Transverse colon (tissue), 4 donors: ENCODE results near the gene IL17RE. TPM values are rescaled to one million over a fixed set of nuclear protein-coding genes. Genes with fewer than 3 reads are reported as not detected.
"Not testable (repeated sequence)": the region's sequence is repeated elsewhere in the genome, so short reads cannot be mapped to it uniquely, and the experiment has no call there.

Source experiments
- DNase-seq: peaks from one replicate; pipeline ENCODE4 v3.0.0-alpha.2; 2019
- H3K27ac ChIP-seq, 4 donors: fragments of 200-600 bp; sonication (generic); 2 replicates each; pipeline ENCODE4 v1.5.1; 2016 to 2018; ENCODE audit warnings: inconsistent platforms in 4 of 4
- H3K27me3 ChIP-seq: fragments of 200-600 bp; sonication (generic); 2 replicates; pipeline ENCODE4 v1.5.1; 2017; ENCODE audit warnings: inconsistent platforms
- H3K36me3 ChIP-seq, 4 donors: fragments of 200-600 bp; sonication (generic); 2 replicates each; pipeline ENCODE4 v1.5.1; 2017 to 2019; ENCODE audit warnings: inconsistent platforms in 4 of 4
- H3K4me1 ChIP-seq, 4 donors: fragments of 200-600 bp; sonication (generic); 2 replicates each; pipeline ENCODE4 v1.5.1; 2017 to 2020; ENCODE audit warnings: inconsistent platforms in 4 of 4
- H3K4me3 ChIP-seq, 4 donors: fragments of 200-600 bp; sonication (generic); 1 replicate in 1 of 4; 2 replicates in 3 of 4; pipeline versions ENCODE4 v1.5.1 to v1.6.1; 2017 to 2019; ENCODE audit warnings: inconsistent platforms in 4 of 4
- H3K9me3 ChIP-seq, 2 donors: fragments of 200-600 bp; sonication (generic); 2 replicates each; pipeline ENCODE4 v1.5.1; 2017 to 2019; ENCODE audit warnings: inconsistent platforms in 2 of 2
- CTCF ChIP-seq, 5 experiments: fragments of 200-600 bp in 3 of 5; fragments of 450-650 bp in 2 of 5; sonication (generic) in 3 of 5; IDR thresholded peaks; 1 replicate in 2 of 5; 2 replicates in 3 of 5; pipeline ENCODE4 v1.5.1; 2016 to 2017; ENCODE audit warnings: antibody characterized with exemption in 5 of 5, inconsistent platforms in 3 of 5, mild to moderate bottlenecking in 2 of 5, moderate library complexity in 1 of 5
- EP300 ChIP-seq: sonication (generic); formaldehyde crosslinking; IDR thresholded peaks from one replicate; pipeline ENCODE4 v1.6.1; 2017; ENCODE audit warnings: antibody characterized with exemption, low read depth
- POLR2A ChIP-seq: fragments of 450-650 bp; IDR thresholded peaks from one replicate; pipeline ENCODE4 v1.6.1; 2016; ENCODE audit warnings: antibody characterized with exemption, mild to moderate bottlenecking, moderate library complexity
- POLR2AphosphoS5 ChIP-seq, 3 donors: sonication (generic); formaldehyde crosslinking; IDR thresholded peaks; one replicate each; pipeline ENCODE4 v1.6.1; 2016; ENCODE audit warnings: antibody characterized with exemption in 3 of 3
- WGBS, 2 donors: methylation state at CpG; one replicate each; pipeline ENCODE4 v1.1.5; 2018; ENCODE audit warnings: low coverage in 1 of 2; 5-methylcytosine and 5-hydroxymethylcytosine counted together
- in situ Hi-C, 4 donors: fragments of 200-750 bp; cut with MboI; loops; one replicate each; pipeline versions ENCODE4 v1.15.0 to v1.15.1; 2017; ENCODE audit warnings: low sequenced_read_pairs in 3 of 4, low pct_ligation_motif_present in 1 of 4, low pct_unique_long_range_greater_than_20kb in 1 of 4
- intact Hi-C: fragments of 100-400 bp; cut with DNase I; formaldehyde crosslinking; loops from one replicate; pipeline ENCODE4 v1.15.1; 2023; ENCODE audit warnings: low total_unique reads
- total RNA-seq, 4 donors: library from RNA; depleted of rRNA; stranded (reverse); fragments of >200 nt; gene quantifications; one replicate each; pipeline ENCODE4 v1.1.0, GENCODE V29; 2016

The IL17RE gene
- 100 to 1,000 TPM in 2 of 4 donors, 10 to 100 TPM in 2; 81.5 to 178 (median 108) TPM for total RNA-seq

- peak within 1 kb of the TSS; percentile 79 to 94 (median 86) for H3K27ac ChIP-seq
- H3K27me3 ChIP-seq = no peaks in the 10 kb centered on the region
- H3K4me3 ChIP-seq = peak within 1 kb of the TSS; percentile 3 to 55 (median 36)
- WGBS, 2 donors = 35% methylated on average over 8 of the region's 13 CpGs; no CpG with 5 or more reads in 1 of the 2 donors
- TF ChIP-seq POLR2A (peak; percentile 78), CTCF (IDR thresholded peaks at IDR 0.05) (no peak), EP300 (no peak), POLR2AphosphoS5 (IDR thresholded peaks at IDR 0.05) (peak; percentile 62 to 82 (median 82))
- peak; percentile 82 for DNase-seq
- intact Hi-C loops (no loop called here), in situ Hi-C loops (no loop called here)
- peaks cover 0 to 6% (median 0%) of the 10 kb centered on the region in 4 donors for H3K36me3 ChIP-seq
- H3K9me3 ChIP-seq = no peaks in the 10 kb centered on the region
- peaks cover 8 to 42% (median 35%) of the 10 kb centered on the region in 4 donors for H3K4me1 ChIP-seq
Measured at GRCh38 chr3:9902372-9903237, at the start of gene IL17RE. Gene IL17RE, plus strand, starts transcription at chr3:9902848. Its CDS starts 85 bp downstream, at chr3:9902933.

GRCh38 chr3:9854291-9854940, 48.2 kb upstream of the IL17RE start:
- H3K4me1 ChIP-seq, H3K27me3 ChIP-seq, DNase-seq, H3K27ac ChIP-seq, intact Hi-C loops, H3K9me3 ChIP-seq, H3K4me3 ChIP-seq, H3K36me3 ChIP-seq, in situ Hi-C loops: not testable (repeated sequence)
- WGBS, 2 donors = 70 to 82% methylated on average over 2 to 11 of the region's 11 CpGs

- in situ Hi-C loops = no loop called here
- no peaks in the 10 kb centered on the region for H3K27me3 ChIP-seq
- H3K4me3 ChIP-seq = no peak overlapping the region
- no peaks in the 10 kb centered on the region for H3K9me3 ChIP-seq
- 100% methylated on average over 3 of the region's 3 CpGs; no CpG with 5 or more reads in 1 of the 2 donors for WGBS, 2 donors
- TF ChIP-seq EP300 = no peak
- no peak for TF ChIP-seq POLR2AphosphoS5 (IDR thresholded peaks at IDR 0.05)
- TF ChIP-seq POLR2A = no peak
- TF ChIP-seq CTCF (IDR thresholded peaks at IDR 0.05) = no peak
- DNase-seq = no peak
- peaks cover 0 to 10% (median 0%) of the 10 kb centered on the region in 4 donors for H3K4me1 ChIP-seq
- intact Hi-C loops = no loop called here
- H3K27ac ChIP-seq = no peak overlapping the region
- no peaks in the 10 kb centered on the region for H3K36me3 ChIP-seq
Measured at GRCh38 chr3:9855594-9855993, 47.1 kb upstream of the IL17RE start.

GRCh38 chr3:9859530-9860025, 43.1 kb upstream of the IL17RE start:
- H3K4me1 ChIP-seq = peaks cover 7 to 20% (median 10%) of the 10 kb centered on the region in 4 donors
- H3K4me3 ChIP-seq = no peak overlapping the region
- in situ Hi-C loops (no loop called here), intact Hi-C loops (no loop called here)
- no peaks in the 10 kb centered on the region for H3K36me3 ChIP-seq
- H3K9me3 ChIP-seq = no peaks in the 10 kb centered on the region
- no peak for TF ChIP-seq POLR2AphosphoS5 (IDR thresholded peaks at IDR 0.05)
- no peak for TF ChIP-seq EP300
- no peak for TF ChIP-seq POLR2A
- TF ChIP-seq CTCF (IDR thresholded peaks at IDR 0.05) = no peak
- no peak overlapping the region for H3K27ac ChIP-seq
- no peaks in the 10 kb centered on the region for H3K27me3 ChIP-seq
- no peak for DNase-seq
- 80% methylated on average over 12 of the region's 12 CpGs; no CpG with 5 or more reads in 1 of the 2 donors for WGBS, 2 donors
